ENCODE data around the gene SELENOF.

SELENOF gene

DNA sequence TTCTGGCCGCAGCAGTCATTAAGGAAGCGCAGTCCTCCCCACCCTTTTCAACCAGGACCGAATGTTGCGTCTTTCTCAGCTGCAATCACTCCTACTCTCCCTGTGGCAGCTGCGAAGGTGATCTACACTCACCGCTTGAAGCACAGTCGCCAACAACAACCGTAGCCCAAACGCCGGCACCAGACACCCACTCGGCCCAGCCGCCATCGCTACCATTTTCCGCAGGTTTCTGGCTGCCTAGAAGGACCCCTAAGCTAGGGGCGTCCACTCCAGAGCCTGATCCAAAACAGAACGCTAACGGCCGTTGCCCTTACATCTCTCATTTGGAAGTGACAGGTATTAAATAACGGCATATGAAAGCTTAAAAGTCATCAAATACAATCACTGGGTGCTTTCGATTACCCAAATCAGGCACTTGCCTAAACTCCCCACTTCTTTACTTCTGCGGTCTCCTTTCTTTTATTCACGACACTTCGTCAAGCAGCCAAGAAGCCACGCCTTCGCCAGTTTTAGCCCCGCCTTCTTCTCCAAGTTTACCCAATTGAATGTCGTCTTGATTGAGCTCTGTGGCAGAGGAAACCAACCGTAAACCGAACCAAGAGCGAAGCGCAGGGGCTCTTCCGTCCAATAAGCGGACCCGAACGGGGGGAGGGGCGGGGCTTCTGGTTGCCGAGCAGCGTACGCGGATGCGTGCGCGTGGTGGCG, at the start of gene SELENOF:
SELENOF (minus strand) TSS at position 231 of the 705 bp plus-strand sequence; CDS start at position 216, 15 bp downstream.
- CTCF ChIA-PET: interaction anchor here (0.9 to 3.3 kb wide), 7 partner anchors 13 to 210 kb away, joined by 3 to 25 read pairs (median 4); partner anchors contain the start of gene SH3GLB1
- DNase-seq (ENCODE audit: extremely low spot score): peak; percentile 95
- TF ChIP-seq, protein P1, sequence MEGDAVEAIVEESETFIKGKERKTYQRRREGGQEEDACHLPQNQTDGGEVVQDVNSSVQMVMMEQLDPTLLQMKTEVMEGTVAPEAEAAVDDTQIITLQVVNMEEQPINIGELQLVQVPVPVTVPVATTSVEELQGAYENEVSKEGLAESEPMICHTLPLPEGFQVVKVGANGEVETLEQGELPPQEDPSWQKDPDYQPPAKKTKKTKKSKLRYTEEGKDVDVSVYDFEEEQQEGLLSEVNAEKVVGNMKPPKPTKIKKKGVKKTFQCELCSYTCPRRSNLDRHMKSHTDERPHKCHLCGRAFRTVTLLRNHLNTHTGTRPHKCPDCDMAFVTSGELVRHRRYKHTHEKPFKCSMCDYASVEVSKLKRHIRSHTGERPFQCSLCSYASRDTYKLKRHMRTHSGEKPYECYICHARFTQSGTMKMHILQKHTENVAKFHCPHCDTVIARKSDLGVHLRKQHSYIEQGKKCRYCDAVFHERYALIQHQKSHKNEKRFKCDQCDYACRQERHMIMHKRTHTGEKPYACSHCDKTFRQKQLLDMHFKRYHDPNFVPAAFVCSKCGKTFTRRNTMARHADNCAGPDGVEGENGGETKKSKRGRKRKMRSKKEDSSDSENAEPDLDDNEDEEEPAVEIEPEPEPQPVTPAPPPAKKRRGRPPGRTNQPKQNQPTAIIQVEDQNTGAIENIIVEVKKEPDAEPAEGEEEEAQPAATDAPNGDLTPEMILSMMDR (IDR thresholded peaks at IDR 0.05; ENCODE audit: control extremely low read depth, extremely low read depth, low read depth, missing control alignments): no peak
- POLR2A ChIA-PET: interaction anchor here (0.6 to 1.5 kb wide), 2 partner anchors 144 to 217 kb away, joined by 7 to 9 read pairs; no protein-coding TSS in a partner anchor

DNA sequence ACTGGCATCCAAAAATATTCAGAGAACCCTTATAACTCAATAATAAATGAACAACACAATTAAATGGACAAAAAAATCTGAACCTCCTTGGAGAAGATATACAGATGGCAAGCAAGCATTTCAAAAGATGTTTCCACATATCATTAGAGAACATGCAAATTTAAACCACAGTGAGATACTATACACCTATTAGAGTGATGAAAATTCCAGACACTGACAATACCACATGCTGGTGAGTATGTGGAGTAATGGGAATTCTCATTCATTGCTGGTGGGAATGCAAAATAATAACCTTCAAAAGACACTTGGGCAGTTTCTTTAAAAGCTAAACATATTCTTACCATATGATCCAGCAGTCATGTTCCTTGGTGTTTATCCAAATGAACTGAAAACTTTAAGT, 46.6 kb upstream of the SELENOF start:
- CTCF ChIA-PET: interaction anchor here (1.1 kb wide), 1 partner anchor 26 kb away, joined by 3 read pairs; no protein-coding TSS in a partner anchor
- DNase-seq (ENCODE audit: extremely low spot score): no peak
- TF ChIP-seq, protein P1 (IDR thresholded peaks at IDR 0.05; ENCODE audit: control extremely low read depth, extremely low read depth, low read depth, missing control alignments): no peak
- POLR2A ChIA-PET: no interaction called here

DNA sequence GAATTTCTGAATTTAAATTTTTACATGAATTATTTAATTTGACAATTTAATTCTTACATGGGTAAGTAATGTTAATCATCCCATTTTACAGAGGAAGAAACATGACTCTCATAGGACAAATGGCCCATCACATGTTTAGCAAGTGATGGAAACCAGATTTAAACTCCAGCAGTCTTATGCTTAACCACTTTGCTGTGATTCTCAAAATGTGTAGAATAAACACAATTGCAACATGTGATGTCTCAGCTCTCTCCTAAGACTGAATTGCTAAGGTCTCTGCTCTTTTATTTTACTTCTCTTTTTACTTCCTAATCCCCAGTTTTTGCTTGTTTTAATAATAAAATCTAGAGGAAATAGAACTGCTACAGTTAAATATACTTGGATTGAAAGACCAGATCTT, 43.3 kb upstream of the SELENOF start:
- DNase-seq (ENCODE audit: extremely low spot score): no peak
- TF ChIP-seq, protein P1 (IDR thresholded peaks at IDR 0.05; ENCODE audit: control extremely low read depth, extremely low read depth, low read depth, missing control alignments): no peak
- CTCF ChIA-PET: interaction anchor here (0.6 to 1.9 kb wide), 6 partner anchors 8 to 253 kb away, joined by 3 to 9 read pairs (median 4); partner anchors contain the start of gene SH3GLB1
- POLR2A ChIA-PET: no interaction called here

DNA sequence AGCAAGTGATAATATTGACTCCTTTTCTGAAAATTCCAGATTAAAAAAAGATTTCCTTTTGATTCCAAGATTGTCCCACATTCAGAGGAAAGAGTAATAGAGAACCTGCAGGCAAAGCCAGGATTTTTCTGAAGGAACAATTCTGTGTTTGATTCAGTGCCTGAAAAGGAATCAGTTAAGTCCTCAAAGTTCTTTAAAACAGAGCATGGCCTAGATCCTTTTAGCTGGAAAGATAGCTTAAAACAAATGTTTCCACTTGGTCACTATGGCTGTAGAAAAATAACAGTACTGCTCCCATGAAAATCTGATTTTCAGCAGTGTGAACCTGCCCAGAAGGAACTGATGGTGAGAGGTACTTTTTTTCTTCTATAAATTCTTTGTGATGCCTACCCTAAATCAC, 42.3 kb upstream of the SELENOF start:
- POLR2A ChIA-PET: no interaction called here

DNA sequence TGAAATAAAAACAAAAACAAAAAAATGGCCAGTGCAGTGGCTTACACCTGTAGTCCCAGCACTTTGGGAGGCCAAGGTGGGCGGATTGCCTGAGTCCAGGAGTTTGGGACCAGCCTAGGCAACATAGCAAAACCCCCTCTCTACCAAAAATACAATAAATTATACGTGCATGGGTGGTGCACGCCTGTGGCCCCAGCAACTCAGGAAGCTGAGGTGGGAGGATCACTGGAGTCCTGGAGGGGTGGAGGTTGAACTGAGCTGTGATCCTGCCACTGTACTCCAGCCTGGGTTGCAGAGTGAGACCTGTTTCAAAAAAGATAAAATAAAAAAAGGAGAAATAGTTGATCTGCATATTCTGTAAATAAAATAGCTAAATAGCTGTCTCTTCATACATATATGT, 41.8 kb upstream of the SELENOF start:
- CTCF ChIA-PET: interaction anchor here (0.8 to 1.3 kb wide), 6 partner anchors 9 to 122 kb away, joined by 3 to 5 read pairs (median 4); no protein-coding TSS in a partner anchor
- no peak for DNase-seq (ENCODE audit: extremely low spot score)
- TF ChIP-seq, protein P1 (IDR thresholded peaks at IDR 0.05; ENCODE audit: control extremely low read depth, extremely low read depth, low read depth, missing control alignments): no peak
- POLR2A ChIA-PET: no interaction called here

More for the DNA sequence above, 42.3 kb upstream of the SELENOF start:
- CTCF ChIA-PET: interaction anchor here (0.8 to 1.2 kb wide), 5 partner anchors 9 to 123 kb away, joined by 3 to 5 read pairs (median 4); no protein-coding TSS in a partner anchor
- TF ChIP-seq, protein P1 (IDR thresholded peaks at IDR 0.05; ENCODE audit: control extremely low read depth, extremely low read depth, low read depth, missing control alignments): no peak
- DNase-seq (ENCODE audit: extremely low spot score): no peak

DNA sequence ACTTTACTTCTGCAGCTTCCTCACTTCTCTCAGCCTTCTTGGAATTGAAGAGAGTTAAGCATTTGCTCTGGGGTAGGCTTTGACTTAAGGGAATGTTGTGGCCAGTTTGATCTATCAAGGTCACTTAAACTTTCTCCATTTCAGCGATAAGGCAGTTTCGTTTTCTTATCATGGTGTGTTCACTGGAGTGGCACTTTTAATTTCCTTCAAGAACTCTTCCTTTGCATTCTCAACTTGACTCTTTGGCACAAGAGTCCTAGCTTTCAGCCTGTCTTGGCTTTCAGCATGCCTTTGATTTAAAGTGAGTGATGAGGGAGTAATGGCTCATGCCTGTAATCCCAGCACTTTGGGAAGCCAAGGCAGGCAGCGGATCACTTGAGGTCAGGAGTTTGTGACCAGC, 39.2 kb upstream of the SELENOF start:
- no peak for DNase-seq (ENCODE audit: extremely low spot score)
- POLR2A ChIA-PET: no interaction called here
- CTCF ChIA-PET: interaction anchor here (0.7 to 1.3 kb wide), 2 partner anchors 10 to 23 kb away, joined by 3 to 4 read pairs; no protein-coding TSS in a partner anchor
- TF ChIP-seq, protein P1 (IDR thresholded peaks at IDR 0.05; ENCODE audit: control extremely low read depth, extremely low read depth, low read depth, missing control alignments): no peak
